ENCODE data around the gene TCF23. TPM values are rescaled to one million over a fixed set of nuclear protein-coding genes. Genes with fewer than 3 reads are reported as not detected.
"Not testable (repeated sequence)": the region's sequence is repeated elsewhere in the genome, so short reads cannot be mapped to it uniquely, and the experiment has no call there.

The TCF23 gene
- total and polyA plus RNA-seq, 2 of the 4 experiments (the other 2 are of a cell fraction): not detected

- H3K4me2 ChIP-seq (ENCODE audit: low read depth, low read length); H4K8ac ChIP-seq (ENCODE audit: low read depth in 2 of 2, low read length in 2 of 2); H2AFZ ChIP-seq (replicated peaks; ENCODE audit: low read length, poor library complexity); H4K91ac ChIP-seq (ENCODE audit: insufficient read depth, low read depth, low read length); H3K4ac ChIP-seq (ENCODE audit: low read depth, low read length); H3K36me3 ChIP-seq (ENCODE audit: control insufficient read depth, insufficient read depth, low read length); H2BK120ac ChIP-seq (ENCODE audit: low read depth, low read length); H2AK9ac ChIP-seq (replicated peaks; ENCODE audit: low read depth, low read length, poor library complexity); H3K4me1 ChIP-seq (ENCODE audit: control insufficient read depth, insufficient read depth, low read length); H3K27ac ChIP-seq (ENCODE audit: insufficient read depth, low read length); H3K9me1 ChIP-seq (ENCODE audit: insufficient read depth, low read length); DNase-seq; H3K56ac ChIP-seq (ENCODE audit: extremely low read depth, insufficient read depth, low read length); H3K23ac ChIP-seq (ENCODE audit: low read depth, low read length); H3K27me3 ChIP-seq (ENCODE audit: control insufficient read depth, insufficient read depth, low read length); H3K4me3 ChIP-seq (ENCODE audit: insufficient read depth, low read depth, low read length); H3K9me3 ChIP-seq (ENCODE audit: control insufficient read depth, insufficient read depth, low read length); H2BK5ac ChIP-seq (ENCODE audit: low read depth, low read length, poor library complexity, severe bottlenecking); H3K9ac ChIP-seq (ENCODE audit: low read depth, low read length); H3K14ac ChIP-seq (replicated peaks; ENCODE audit: low read depth, low read length); H3K18ac ChIP-seq (ENCODE audit: low read depth, low read length); H3K79me1 ChIP-seq (ENCODE audit: low read depth in 1 of 2, low read length in 2 of 2); ATAC-seq (ENCODE audit: low read depth); BruUV-seq (replicated peaks); H2AK5ac ChIP-seq (ENCODE audit: low read depth, low read length); dilution Hi-C loops (cut with HindIII; ENCODE audit: low sequenced_read_pairs, unreplicated experiment); CTCF ChIA-PET; H2BK15ac ChIP-seq (ENCODE audit: low read depth, low read length); H2BK20ac ChIP-seq (ENCODE audit: low read depth, low read length); intact Hi-C loops (cut with micrococcal nuclease); H4K20me1 ChIP-seq (ENCODE audit: insufficient read depth, low read length); POLR2A ChIA-PET (ENCODE audit: unreplicated experiment); H4K5ac ChIP-seq (ENCODE audit: low read depth, low read length): not testable (repeated sequence)
- in situ Hi-C loops (cut with MboI; ENCODE audit: low sequenced_read_pairs): loop anchor here (5.0 kb wide), 1 partner anchor 93 kb away; no protein-coding TSS in a partner anchor
- no CpG with 5 or more reads among the region's 3 CpGs for WGBS, 2 experiments (ENCODE audit: extremely low coverage in 2 of 2, insufficient read length in 1 of 2)
Measured at GRCh38 chr2:27195799-27196198, 47.0 kb downstream of the TCF23 start.

- no CpG with 5 or more reads among the region's 3 CpGs for WGBS, 2 experiments (ENCODE audit: extremely low coverage in 2 of 2, insufficient read length in 1 of 2)
- H3K4me3 ChIP-seq (ENCODE audit: insufficient read depth, low read depth, low read length); H3K4me1 ChIP-seq (ENCODE audit: control insufficient read depth, insufficient read depth, low read length); H3K9ac ChIP-seq (ENCODE audit: low read depth, low read length); DNase-seq; H3K23ac ChIP-seq (ENCODE audit: low read depth, low read length); H3K9me3 ChIP-seq (ENCODE audit: control insufficient read depth, insufficient read depth, low read length); H2AK5ac ChIP-seq (ENCODE audit: low read depth, low read length); H2BK120ac ChIP-seq (ENCODE audit: low read depth, low read length); H3K4me2 ChIP-seq (ENCODE audit: low read depth, low read length); dilution Hi-C loops (cut with HindIII; ENCODE audit: low sequenced_read_pairs, unreplicated experiment); H2BK15ac ChIP-seq (ENCODE audit: low read depth, low read length); H4K8ac ChIP-seq (ENCODE audit: low read depth in 2 of 2, low read length in 2 of 2); H2BK20ac ChIP-seq (ENCODE audit: low read depth, low read length); intact Hi-C loops (cut with micrococcal nuclease); H3K14ac ChIP-seq (replicated peaks; ENCODE audit: low read depth, low read length); H3K27ac ChIP-seq (ENCODE audit: insufficient read depth, low read length); CTCF ChIA-PET; H3K79me1 ChIP-seq (ENCODE audit: low read depth in 1 of 2, low read length in 2 of 2); H2AFZ ChIP-seq (replicated peaks; ENCODE audit: low read length, poor library complexity); H3K56ac ChIP-seq (ENCODE audit: extremely low read depth, insufficient read depth, low read length); BruUV-seq (replicated peaks); ATAC-seq (ENCODE audit: low read depth); H2BK5ac ChIP-seq (ENCODE audit: low read depth, low read length, poor library complexity, severe bottlenecking); H4K20me1 ChIP-seq (ENCODE audit: insufficient read depth, low read length); H3K9me1 ChIP-seq (ENCODE audit: insufficient read depth, low read length); H2AK9ac ChIP-seq (replicated peaks; ENCODE audit: low read depth, low read length, poor library complexity); H4K91ac ChIP-seq (ENCODE audit: insufficient read depth, low read depth, low read length); POLR2A ChIA-PET (ENCODE audit: unreplicated experiment); H4K5ac ChIP-seq (ENCODE audit: low read depth, low read length); H3K27me3 ChIP-seq (ENCODE audit: control insufficient read depth, insufficient read depth, low read length); H3K4ac ChIP-seq (ENCODE audit: low read depth, low read length); H3K18ac ChIP-seq (ENCODE audit: low read depth, low read length): not testable (repeated sequence)
- peaks cover 19% of the 10 kb centered on the region for H3K36me3 ChIP-seq (ENCODE audit: control insufficient read depth, insufficient read depth, low read length)
- in situ Hi-C loops (cut with MboI; ENCODE audit: low sequenced_read_pairs): loop anchor here (5.0 kb wide), 1 partner anchor 96 kb away; no protein-coding TSS in a partner anchor
Measured at GRCh38 chr2:27198068-27198467, 49.3 kb downstream of the TCF23 start.
